ENCODE measurements around the gene ZNF471.

DNA sequence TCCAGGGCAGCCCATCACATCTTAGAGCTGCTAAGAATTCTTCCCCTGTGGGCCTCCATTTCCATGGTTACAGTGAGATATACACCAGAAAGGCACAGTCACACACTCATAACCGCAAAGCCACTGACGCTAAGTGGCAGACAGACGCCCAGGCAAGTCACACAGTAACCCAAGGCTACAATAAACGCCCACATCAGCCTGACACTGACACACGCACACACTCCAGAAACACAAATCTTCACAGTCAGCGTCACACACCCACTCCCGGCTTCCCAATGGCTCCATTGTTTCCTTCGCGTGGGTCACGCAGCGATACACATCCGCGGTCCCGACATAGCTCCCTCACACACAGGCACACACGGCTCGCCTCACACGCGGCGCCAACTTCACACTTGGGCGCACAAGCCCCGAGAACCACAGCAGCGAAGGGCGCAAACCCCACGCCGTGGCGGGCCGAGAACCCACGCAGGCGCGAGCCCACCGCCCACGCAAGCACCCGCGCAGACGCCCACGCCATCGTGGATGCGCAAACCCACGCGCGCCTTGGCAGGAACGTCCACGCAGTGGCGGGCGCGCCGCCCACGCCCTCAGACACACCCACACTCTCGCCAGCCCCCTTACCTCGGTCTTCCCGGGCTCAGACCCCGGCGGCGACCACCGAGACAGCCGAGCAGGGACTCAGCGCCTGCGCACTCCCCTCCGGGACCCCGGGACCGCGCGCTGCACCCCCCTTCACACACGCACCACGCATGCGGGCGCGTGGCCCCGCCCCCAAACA, 30.8 kb upstream of the ZNF471 start, which contains the start of gene ZNF667:
- TF ChIP-seq, protein P1, sequence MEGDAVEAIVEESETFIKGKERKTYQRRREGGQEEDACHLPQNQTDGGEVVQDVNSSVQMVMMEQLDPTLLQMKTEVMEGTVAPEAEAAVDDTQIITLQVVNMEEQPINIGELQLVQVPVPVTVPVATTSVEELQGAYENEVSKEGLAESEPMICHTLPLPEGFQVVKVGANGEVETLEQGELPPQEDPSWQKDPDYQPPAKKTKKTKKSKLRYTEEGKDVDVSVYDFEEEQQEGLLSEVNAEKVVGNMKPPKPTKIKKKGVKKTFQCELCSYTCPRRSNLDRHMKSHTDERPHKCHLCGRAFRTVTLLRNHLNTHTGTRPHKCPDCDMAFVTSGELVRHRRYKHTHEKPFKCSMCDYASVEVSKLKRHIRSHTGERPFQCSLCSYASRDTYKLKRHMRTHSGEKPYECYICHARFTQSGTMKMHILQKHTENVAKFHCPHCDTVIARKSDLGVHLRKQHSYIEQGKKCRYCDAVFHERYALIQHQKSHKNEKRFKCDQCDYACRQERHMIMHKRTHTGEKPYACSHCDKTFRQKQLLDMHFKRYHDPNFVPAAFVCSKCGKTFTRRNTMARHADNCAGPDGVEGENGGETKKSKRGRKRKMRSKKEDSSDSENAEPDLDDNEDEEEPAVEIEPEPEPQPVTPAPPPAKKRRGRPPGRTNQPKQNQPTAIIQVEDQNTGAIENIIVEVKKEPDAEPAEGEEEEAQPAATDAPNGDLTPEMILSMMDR (IDR thresholded peaks at IDR 0.05): no peak
- TF ChIP-seq POLR2A (IDR thresholded peaks at IDR 0.05): no peak
- no peak for TF ChIP-seq POLR2AphosphoS5 (IDR thresholded peaks at IDR 0.05; ENCODE audit: insufficient read depth in 1 of 2, low read depth in 1 of 2)

All from vagina (tissue), 2 donors.